ENCODE measurements around the gene TMEM259. TPM values are rescaled to one million over a fixed set of nuclear protein-coding genes. Genes with fewer than 3 reads are reported as not detected.
A peak's percentile ranks its signal among the peaks of the same experiment; 100 is the strongest.

TMEM259 gene
- total RNA-seq, 6 experiments from 2014 or later, result 127 to 164 (median 149) TPM

DNA sequence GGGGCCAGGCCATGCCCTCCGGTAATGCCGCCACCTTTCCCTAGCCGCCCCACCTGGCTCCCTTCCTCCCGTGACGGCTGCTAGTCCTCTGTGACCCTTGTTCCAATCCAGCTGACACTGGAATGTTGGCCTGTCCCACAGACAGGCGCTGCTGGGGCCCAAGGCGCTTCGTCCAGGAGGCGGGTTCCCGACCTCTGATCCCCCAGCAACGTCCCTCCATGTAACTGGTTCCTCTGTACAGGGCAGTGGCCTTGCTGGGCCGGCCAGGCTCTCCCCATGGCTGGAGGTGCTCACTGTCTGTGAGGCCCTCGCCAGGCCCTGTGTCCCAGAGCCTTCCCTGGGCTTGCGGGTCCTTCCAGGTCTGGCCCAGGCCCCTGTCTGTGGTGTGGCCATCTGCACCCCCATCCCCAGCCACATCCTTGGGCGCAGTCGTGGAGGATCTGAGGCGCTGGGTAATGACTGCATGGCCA, 27.5 kb downstream of the TMEM259 start:
- H3K9me3 Mint-ChIP-seq, result no peaks in the 10 kb centered on the region

DNA sequence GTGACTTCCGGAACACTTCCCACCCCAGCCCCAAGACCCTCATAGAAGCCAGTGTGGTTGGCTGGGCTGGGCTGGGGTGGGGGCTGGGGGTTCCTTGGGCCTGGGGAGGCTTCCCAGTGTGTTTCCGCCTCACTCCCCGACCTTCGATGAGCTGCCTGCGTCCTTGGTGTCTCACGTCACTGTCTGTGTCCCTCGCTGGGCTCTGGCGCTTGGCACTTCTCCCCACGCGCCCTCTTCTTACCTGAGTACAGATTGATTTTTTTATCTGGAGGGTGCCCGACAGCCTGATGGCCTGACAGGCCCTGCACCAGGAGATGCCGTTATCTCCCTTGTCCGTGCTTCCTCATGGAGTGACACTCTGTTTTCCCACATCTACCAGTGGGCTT, 28.3 kb downstream of the TMEM259 start:
- no peaks in the 10 kb centered on the region for H3K9me3 Mint-ChIP-seq
- TF ChIP-seq, protein P1, sequence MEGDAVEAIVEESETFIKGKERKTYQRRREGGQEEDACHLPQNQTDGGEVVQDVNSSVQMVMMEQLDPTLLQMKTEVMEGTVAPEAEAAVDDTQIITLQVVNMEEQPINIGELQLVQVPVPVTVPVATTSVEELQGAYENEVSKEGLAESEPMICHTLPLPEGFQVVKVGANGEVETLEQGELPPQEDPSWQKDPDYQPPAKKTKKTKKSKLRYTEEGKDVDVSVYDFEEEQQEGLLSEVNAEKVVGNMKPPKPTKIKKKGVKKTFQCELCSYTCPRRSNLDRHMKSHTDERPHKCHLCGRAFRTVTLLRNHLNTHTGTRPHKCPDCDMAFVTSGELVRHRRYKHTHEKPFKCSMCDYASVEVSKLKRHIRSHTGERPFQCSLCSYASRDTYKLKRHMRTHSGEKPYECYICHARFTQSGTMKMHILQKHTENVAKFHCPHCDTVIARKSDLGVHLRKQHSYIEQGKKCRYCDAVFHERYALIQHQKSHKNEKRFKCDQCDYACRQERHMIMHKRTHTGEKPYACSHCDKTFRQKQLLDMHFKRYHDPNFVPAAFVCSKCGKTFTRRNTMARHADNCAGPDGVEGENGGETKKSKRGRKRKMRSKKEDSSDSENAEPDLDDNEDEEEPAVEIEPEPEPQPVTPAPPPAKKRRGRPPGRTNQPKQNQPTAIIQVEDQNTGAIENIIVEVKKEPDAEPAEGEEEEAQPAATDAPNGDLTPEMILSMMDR (IDR thresholded peaks at IDR 0.05), result no peak
- peaks cover 4% of the 10 kb centered on the region; the same call in 1 of the 2 replicates for H3K36me3 Mint-ChIP-seq (ENCODE audit: low read depth)
- H3K27me3 Mint-ChIP-seq (ENCODE audit: insufficient read depth), result peaks cover 13% of the 10 kb centered on the region
- H3K27ac Mint-ChIP-seq, result no peak overlapping the region
- H3K4me3 Mint-ChIP-seq, result no peak overlapping the region
- H3K4me1 Mint-ChIP-seq (ENCODE audit: low read depth), result peaks cover 5% of the 10 kb centered on the region; the same call in 1 of the 2 replicates
- no peak for DNase-seq

More for the DNA sequence above, 27.5 kb downstream of the TMEM259 start:
- H3K4me3 Mint-ChIP-seq, result no peak overlapping the region
- H3K27ac Mint-ChIP-seq, result no peak overlapping the region
- peaks cover 16% of the 10 kb centered on the region for H3K27me3 Mint-ChIP-seq (ENCODE audit: insufficient read depth)
- TF ChIP-seq, protein P1 (IDR thresholded peaks at IDR 0.05), result 0 out of 2 replicates have a peak, but pooled peaks have one; percentile 7
- no peak for DNase-seq
- peaks cover 5% of the 10 kb centered on the region; the same call in 1 of the 2 replicates for H3K4me1 Mint-ChIP-seq (ENCODE audit: low read depth)
- H3K36me3 Mint-ChIP-seq (ENCODE audit: low read depth), result peaks cover 4% of the 10 kb centered on the region; the same call in 1 of the 2 replicates

DNA sequence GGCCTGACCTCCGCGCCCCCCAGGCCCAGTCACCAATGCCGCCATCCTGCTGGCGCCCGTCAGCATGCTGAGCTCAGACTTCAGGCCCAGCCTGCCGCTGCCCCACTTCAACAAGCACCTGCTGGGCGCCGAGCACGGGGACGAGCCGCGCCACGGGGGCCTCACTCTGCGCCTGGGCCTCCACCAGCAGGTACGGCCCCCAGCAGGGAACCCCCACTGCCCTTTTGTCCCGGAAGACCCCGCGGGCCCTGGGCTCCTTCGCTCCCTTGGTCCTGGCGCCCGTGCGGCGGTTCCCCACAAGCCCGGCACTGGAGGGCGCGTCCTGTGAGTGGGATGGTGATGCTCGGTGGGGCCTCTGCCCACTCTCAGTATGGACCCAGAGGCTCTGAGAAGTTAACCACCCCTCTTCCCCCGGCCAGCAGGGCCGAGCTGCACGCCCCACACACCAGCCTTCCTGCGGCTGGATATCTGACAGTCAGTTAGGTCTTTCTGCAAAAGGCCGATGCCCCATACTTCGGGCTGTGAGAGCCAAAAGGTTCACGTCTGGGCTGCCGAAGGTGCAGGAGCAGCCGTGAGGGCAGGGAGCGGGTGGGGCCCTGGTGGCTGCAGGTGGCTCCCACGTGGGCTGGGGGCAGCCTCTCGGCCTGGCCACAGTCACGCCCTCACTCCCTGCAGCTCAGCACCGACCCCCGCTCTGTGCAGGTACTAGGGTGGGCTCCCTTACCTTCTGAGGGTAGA, 28.8 kb downstream of the TMEM259 start:
- no peak for DNase-seq
- Mint-ChIP-seq H3K27me3 (ENCODE audit: insufficient read depth) (peaks cover 11% of the 10 kb centered on the region), H3K9me3 (no peaks in the 10 kb centered on the region), H3K4me1 (ENCODE audit: low read depth) (peaks cover 5% of the 10 kb centered on the region; the same call in 1 of the 2 replicates), H3K36me3 (ENCODE audit: low read depth) (peaks cover 4% of the 10 kb centered on the region; the same call in 1 of the 2 replicates), H3K27ac (no peak overlapping the region), H3K4me3 (no peak overlapping the region)
- TF ChIP-seq, protein P1 (IDR thresholded peaks at IDR 0.05), result no peak

DNA sequence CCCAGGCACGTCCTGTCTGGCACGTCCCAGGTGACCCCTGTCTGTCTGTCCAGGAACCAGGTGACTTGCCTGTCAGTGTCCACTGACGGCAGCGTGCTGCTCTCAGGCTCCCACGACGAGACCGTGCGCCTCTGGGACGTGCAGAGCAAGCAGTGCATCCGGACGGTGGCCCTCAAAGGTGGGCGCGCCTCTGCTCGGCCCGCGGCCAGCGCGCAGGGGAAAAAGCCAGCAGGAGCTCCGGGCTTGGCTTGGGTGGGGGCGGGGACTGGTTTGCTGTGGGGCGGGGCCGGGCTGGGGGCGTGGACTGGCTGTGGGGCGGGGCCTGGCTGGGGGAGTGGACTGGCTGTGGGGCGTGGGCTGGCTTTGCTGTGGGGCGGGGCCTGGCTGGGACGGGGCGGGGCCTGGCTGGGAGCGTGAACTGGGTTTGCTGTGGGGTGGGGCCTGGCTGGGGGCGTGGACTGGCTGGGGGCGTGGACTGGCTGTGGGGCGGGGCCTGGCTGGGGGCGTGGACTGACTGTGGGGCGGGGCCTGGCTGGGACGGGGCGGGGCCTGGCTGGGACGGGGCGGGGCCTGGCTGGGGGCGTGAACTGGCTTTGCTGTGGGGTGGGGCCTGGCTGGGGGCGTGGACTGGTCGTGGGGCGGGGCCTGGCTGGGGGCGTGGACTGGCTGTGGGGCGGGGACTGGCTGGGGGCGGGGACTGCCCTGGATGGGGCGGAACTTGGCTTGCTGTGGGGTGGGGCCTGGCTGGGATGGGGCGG, 29.6 kb downstream of the TMEM259 start:
- H3K36me3 Mint-ChIP-seq (ENCODE audit: low read depth), result peaks cover 4% of the 10 kb centered on the region; the same call in 1 of the 2 replicates
- no peak overlapping the region for H3K4me3 Mint-ChIP-seq
- H3K27ac Mint-ChIP-seq, result no peak overlapping the region
- TF ChIP-seq, protein P1 (IDR thresholded peaks at IDR 0.05), result no peak
- peak; percentile 65 for DNase-seq
- peaks cover 6% of the 10 kb centered on the region; the same call in 1 of the 2 replicates for H3K27me3 Mint-ChIP-seq (ENCODE audit: insufficient read depth)
- no peaks in the 10 kb centered on the region for H3K9me3 Mint-ChIP-seq
- H3K4me1 Mint-ChIP-seq (ENCODE audit: low read depth), result peaks cover 2% of the 10 kb centered on the region; the same call in 1 of the 2 replicates

DNA sequence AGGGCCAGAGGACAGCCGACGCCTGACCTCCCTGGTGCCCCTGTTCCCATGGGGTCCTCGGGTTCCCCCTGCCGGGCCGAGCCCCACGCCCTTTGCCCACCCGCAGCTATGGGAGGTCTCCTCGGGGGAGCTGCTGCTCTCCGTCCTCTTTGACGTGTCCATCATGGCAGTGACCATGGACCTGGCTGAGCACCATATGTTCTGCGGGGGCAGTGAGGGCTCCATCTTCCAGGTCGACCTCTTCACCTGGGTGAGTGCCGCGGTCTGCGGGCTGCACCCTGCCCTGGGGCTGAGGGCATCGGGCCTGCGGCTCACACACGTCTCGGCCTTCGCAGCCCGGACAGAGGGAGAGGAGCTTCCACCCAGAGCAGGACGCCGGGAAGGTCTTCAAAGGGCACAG, 30.2 kb downstream of the TMEM259 start:
- Mint-ChIP-seq H3K4me1 (ENCODE audit: low read depth) (peaks cover under 1% of the 10 kb centered on the region), H3K9me3 (no peaks in the 10 kb centered on the region), H3K4me3 (no peak overlapping the region), H3K27ac (no peak overlapping the region), H3K27me3 (ENCODE audit: insufficient read depth) (peaks cover 4% of the 10 kb centered on the region; the same call in 1 of the 2 replicates), H3K36me3 (ENCODE audit: low read depth) (peaks cover 4% of the 10 kb centered on the region; the same call in 1 of the 2 replicates)
- no peak for DNase-seq
- TF ChIP-seq, protein P1 (IDR thresholded peaks at IDR 0.05), result no peak
